GM18511 (cell line): ENCODE results near the gene USP49.
"Not testable (repeated sequence)": the region's sequence is repeated elsewhere in the genome, so short reads cannot be mapped to it uniquely, and the experiment has no call there.

Experiments used
- ATAC-seq: cut with Tn5 transposase; IDR thresholded peaks from one replicate; pipeline ENCODE4 v1.9.1; 2021; ENCODE audit warnings: mild to moderate bottlenecking, moderate library complexity; ENCODE audit not compliant: unreplicated experiment

USP49 gene

DNA sequence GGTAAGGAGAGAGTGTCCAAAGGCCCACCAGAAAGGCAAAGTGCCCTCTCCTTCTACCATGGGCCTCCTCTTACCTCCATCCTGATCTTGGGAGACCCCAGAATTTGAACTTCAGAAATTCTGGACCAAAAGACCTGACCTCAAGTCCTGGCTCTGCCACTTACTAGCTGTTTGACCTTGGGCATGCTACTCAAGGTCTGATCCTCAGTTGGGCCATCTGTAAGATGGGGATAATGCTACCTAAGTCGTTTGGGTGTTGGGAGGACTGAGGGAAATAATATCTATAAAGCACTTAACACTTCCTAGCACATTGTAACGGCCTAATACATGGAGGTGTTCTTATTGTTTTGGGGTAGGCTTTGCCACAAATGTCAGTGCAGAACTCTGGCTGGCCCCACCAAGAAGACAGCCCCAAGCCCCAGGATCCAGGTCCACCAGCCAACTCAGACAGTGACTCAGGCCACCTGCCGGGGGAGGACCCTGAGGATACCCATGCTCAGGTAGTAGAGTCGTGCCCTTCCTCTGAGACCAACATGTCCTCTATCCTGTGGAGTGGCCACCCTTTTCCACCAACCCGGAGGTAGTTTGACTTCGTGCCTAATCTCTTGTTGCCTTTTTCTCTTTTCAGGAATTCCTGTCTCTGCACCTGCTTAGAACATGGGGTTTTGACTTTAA is 111.9 kb downstream of the USP49 start:
- no peak for ATAC-seq

DNA sequence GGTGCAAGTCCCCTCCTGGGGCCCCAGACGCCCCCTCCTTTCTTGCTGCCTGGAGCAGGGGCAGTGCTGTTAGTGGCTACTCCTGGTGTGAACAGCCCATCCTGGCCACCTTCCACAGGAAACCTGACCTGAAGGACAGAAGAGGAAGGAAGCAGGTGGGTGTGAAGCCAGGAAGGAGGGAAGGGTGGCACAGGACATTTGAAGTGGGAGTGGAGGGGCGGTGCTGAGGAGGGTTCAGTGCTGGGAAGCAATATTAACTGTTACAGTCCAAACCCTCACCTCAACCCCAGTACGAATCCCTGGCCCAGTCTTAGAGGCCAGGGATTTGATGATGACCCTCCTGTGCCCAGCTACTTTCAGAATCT is 113.8 kb downstream of the USP49 start:
- ATAC-seq, result no peak

GRCh38 chr6:41780551-41781365 is 114.4 kb downstream of the USP49 start, which contains the start of gene PRICKLE4:
Gene PRICKLE4, plus strand, starts transcription at chr6:41780782. Its CDS starts 2,692 bp downstream, at chr6:41783474.
- no peak for ATAC-seq

DNA sequence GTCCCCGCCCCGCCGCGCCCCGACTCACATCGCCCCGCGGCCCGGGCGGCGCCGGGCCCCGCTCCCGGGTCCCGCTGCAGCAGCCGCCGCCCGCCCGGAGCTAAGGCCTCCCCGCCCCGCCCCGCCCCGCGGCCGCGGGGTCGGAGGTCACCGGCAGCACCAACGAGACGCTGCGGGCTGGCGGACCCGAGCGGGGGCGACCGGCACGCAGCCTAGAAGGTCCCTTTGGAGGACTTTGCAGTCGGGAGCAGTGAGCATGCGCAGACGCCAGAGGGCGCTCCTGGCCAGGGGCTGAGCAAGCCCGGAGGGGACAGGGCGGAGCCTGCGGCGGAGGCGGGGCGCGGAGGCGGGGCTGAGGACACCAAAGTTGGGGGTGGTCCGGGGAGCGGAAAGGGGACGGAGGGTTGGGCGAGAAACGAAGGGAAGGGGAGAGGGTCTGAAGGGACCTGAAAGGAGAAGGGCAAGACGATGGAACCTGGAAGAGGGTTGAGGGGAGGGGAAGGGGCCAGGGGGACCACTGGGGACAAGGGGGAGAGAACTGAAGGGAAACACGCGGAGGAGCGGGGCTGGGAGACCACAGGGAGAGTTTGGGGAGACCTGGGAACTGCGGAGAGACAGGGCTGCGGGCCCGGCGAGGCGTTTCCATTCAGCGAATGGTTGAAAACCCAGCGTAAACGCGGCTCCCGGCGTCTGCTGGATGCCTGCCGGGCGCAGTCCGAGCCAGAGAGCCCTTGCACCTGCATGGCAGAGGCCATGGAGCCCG is 115.2 kb downstream of the USP49 start, which contains the start of gene FRS3:
Gene FRS3 (minus strand): TSS at position 113 of the 763 bp plus-strand sequence. CDS start 2,913 bp downstream, outside the sequence.
- peak; percentile 97 for ATAC-seq

DNA sequence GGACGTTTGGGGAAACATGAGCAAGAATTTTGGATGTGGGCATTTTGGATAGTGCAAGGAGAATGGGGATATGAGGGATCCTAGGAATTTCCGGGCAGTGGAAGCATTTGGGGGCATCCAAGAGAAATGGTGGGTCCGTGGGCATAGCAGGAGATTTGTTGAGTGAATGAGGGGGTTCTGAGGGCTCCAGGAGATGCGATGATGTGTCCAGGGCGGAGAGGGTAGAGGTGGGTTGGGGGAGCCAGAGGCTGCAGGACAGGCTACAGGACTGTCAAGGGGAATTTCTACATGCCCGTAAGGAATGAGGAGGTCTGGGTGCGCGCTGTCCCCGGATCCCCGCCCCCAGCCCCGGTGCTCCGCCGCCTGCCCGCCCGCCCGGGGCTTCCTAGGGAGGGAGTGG is 115.8 kb downstream of the USP49 start:
- ATAC-seq, result peak; percentile 17

DNA sequence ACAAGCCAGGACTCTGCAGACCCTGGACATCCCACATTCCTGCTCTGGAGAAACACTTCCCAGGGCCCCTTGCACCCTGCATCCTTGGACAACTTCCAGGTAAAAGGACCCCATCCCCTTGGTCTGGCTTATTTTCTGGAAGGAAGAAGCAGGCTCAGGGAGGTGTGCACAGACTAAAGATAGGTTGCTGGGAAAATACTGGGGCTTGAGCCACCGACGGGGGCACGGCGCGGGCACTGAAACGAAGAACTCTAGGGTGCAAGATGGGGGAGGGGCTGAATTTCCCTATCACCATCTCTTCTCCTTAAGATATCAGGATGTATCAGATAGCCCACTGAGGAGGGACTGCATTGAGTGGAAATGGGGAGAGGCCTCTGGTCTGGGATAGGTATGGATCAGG is 116.3 kb downstream of the USP49 start:
- ATAC-seq, result no peak

DNA sequence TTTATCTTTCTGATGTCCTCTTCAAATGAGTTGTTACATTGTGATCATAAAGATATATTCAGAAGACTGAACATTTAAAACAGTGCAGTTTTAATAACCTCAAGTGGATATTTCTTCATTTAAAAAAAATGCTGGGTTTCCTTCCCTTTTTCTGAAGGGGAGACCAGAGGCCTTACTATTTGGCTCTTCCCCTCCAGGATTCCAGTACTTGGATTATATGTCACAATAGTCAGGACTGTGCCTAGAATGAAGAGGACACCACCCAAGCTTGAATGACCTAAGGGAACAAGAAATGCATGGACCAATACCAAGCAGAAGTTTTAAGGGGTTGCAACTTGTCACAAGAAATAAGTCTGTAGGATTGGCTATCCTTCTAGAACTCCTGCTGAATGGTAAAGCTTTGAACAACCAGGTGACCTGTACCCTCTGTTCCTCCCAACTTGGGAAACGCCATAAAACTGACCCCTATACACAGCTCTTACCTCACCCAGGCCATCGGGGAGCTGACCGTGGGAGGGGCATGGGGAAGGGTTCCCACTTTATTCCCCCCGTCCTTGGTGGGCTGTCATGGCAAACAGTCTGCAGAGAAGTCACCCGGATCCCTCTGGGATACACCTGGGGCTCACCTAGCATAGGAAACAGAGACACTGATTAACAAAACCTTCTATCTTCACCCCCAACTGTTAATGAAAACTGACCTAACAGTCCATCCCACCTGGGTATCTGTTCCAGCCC is 117.5 kb downstream of the USP49 start:
- no peak for ATAC-seq

DNA sequence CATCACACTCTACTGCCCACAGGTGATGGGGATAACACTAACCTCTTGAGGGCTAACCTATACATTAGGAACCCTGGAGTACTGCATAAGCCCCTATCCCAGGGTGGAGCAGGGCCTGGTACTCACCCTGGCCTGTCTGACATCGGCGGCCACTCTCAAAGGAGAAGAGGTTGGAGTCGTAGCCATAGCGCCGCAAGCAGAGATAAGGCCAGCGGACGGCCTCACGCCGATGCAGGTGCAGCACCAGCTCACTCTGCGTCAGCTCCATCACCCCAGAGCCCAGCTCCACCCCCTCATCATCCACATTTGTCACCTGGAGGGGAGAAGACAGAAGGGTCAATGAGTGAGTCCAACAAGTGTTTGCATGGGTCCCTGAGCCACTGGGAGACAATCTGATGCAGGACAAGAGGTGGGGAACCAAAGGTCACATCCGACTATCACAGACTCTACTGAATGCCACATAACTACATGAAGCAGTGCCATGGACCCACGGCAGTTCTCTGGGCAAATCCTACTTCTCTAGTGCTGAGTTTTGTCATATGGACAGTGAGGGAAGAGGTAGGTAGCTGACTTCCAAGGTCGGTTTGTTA is 119.8 kb downstream of the USP49 start:
- no peak for ATAC-seq

- ATAC-seq, result no peak
Observed at GRCh38 chr6:41774841-41775240, 120.3 kb downstream of the USP49 start.

DNA sequence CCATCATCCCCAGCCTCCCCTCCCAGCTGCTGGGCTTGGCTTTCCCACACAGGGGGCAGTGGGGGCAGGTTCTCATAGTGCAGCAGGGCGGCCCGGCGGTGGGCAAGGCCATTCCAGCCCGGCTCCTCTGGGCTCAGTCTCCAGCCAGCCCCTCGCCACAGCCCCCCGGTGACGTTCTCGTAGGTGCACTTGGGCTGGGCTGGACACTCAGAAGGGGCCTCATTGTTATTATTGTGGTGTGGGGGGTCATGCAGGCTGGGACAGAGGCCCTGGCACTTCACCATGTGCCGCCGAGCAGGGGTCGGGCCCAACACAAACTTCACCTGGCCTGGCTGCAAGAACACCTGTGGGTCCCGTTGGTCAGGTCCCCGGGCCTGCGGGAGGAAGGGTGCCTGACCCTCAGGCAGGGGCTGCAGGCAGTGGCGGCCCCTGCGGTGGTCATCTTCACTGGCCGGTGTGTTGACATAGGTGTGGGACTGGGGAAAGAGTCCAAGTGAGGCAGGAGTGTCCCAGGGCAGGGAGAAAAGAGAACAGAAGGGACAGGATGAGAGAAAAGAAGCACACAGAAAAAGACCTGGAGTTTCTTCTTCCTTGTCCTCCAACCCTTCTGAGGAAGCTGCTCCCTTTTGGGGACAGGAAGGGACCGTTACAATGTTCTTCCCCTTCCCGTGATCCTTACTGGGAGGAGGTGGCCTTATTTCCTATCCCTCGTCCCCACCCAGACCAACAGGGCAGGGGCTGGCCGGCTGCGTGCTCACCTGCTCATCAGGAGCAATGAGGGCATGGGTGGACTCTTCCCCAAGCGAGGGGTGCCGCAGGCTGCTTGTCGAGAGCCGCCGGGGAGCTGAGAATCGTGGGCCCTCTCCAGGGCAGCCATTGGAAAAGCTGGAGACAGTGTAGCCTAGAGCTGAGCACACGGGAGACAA is 123.9 kb downstream of the USP49 start:
- no peak for ATAC-seq

GRCh38 chr6:41770381-41771057 is 124.7 kb downstream of the USP49 start:
- ATAC-seq, result no peak

DNA sequence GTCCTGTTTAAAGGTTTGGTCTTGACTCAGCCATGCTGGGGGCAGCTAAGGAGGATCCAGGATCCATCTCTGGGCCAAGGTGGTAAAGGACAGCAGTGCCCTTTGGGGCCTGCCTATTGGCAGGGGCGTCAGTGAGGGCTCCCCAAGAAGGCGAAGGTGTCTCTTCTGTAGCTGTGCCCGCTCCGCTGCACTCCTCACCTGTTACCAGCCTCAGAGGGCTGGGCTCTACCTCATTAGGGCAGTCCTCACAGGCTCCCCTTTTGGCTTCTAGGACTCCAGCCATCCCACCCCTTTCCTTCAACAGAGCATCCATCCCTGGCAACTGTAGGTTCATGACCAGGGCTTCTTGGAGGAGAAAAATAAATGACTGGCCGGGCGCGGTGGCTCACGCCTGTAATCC is 125.8 kb downstream of the USP49 start:
- ATAC-seq, result no peak

- ATAC-seq, result no peak
Observed at GRCh38 chr6:41768545-41769308, 126.4 kb downstream of the USP49 start.

GRCh38 chr6:41767112-41767833 is 127.9 kb downstream of the USP49 start:
- ATAC-seq, result no peak

DNA sequence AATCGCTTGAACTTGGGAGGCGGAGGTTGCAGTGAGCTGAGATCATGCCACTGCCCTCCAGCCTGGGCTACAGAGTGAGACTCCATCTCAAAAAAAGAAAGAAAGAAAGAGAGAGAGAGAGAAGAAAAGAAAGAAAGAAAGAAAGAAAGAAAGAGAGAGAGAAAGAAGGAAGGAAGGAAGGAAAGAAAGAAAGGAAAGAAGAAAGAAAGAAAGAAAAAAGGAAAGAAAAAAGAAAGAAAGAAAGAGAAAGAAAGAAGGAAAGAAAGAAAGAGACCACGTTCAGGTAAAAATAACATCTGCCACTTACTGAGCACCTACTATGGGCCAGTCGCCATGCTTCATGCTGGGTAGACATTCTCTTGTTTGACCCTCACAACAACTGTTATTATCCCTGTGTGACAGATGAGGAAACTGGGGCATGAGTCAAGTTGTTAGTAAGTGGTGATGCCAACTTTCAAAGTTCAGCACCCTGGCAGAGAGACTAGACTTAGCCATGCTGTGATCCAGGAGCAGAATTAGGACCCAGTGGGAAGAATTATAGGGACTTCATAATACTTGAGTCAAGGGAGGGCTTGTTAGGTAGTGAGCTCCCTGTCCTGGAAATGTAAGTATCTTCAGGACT is 129.0 kb downstream of the USP49 start:
- ATAC-seq, result not testable (repeated sequence)

- no peak for ATAC-seq
Observed at GRCh38 chr6:41763470-41763869, 131.7 kb downstream of the USP49 start.
